ENCODE measurements around the gene PGRMC1. TPM values are rescaled to one million over a fixed set of nuclear protein-coding genes. Genes with fewer than 3 reads are reported as not detected.

The PGRMC1 gene
- total RNA-seq, result 100 to 1,000 TPM; 182 to 455 (median 239) TPM
- long read RNA-seq, transcript PGRMC1-201 (3 exons, 1,911 nt), result major isoform, 134 of 150 reads
- long read RNA-seq, partial matches to known transcripts, result 13 of 150 reads
- long read RNA-seq, other reads (novel, unspliced or antisense), result 3 of 150 reads

- peak within 1 kb of the TSS; percentile 55 to 72 (median 68) for H3K4me3 ChIP-seq
These were observed at the start of gene PGRMC1 for GRCh38 chrX:119235872-119236622. Gene PGRMC1, plus strand, starts transcription at chrX:119236285. Its CDS starts 79 bp downstream, at chrX:119236364.

DNA sequence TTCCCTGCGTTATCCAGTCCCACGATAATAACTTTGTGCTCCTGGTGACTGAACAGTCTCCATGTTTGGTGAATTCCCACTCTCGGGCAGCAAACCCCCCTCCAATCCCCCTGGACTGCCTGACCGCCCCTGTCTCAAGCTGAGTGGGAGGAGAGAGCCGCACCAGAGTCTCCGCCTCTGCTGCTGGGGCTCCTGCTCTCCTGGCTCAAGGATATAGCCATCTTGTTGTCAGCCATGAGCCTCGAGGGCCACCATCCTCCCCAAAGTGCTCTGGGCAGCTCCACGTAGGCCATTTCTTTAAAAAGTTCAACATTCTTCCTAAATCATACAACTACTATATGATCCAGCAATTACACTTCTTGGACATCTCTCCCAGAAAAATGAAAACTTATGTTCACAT lies 49.3 kb upstream of the PGRMC1 start:
- H3K4me1 ChIP-seq, result no peaks in the 10 kb centered on the region
- ATAC-seq, result peak in 2 of 4 donors; percentile 41 to 56
- no peaks in the 10 kb centered on the region for H3K27me3 ChIP-seq
- no peak for DNase-seq
- no peaks in the 10 kb centered on the region for H3K9me3 ChIP-seq
- 65% methylated on average over 8 of the region's 8 CpGs for WGBS (ENCODE audit: insufficient coverage, low coverage, low lambda C conversion rate, missing lambda C conversion rate)
- intact Hi-C loops (cut with DNase I), result no loop called here
- H3K4me3 ChIP-seq, result no peak overlapping the region
- peak overlapping the region in 1 of 3 donors; percentile 22 for H3K27ac ChIP-seq
- TF ChIP-seq POLR2A (IDR thresholded peaks at IDR 0.05), result no peak
- TF ChIP-seq, protein P1, sequence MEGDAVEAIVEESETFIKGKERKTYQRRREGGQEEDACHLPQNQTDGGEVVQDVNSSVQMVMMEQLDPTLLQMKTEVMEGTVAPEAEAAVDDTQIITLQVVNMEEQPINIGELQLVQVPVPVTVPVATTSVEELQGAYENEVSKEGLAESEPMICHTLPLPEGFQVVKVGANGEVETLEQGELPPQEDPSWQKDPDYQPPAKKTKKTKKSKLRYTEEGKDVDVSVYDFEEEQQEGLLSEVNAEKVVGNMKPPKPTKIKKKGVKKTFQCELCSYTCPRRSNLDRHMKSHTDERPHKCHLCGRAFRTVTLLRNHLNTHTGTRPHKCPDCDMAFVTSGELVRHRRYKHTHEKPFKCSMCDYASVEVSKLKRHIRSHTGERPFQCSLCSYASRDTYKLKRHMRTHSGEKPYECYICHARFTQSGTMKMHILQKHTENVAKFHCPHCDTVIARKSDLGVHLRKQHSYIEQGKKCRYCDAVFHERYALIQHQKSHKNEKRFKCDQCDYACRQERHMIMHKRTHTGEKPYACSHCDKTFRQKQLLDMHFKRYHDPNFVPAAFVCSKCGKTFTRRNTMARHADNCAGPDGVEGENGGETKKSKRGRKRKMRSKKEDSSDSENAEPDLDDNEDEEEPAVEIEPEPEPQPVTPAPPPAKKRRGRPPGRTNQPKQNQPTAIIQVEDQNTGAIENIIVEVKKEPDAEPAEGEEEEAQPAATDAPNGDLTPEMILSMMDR (IDR thresholded peaks at IDR 0.05), result no peak
- H3K36me3 ChIP-seq, result no peaks in the 10 kb centered on the region

More at GRCh38 chrX:119235872-119236622, at the start of gene PGRMC1:
- ATAC-seq (peak; percentile 92 to 97 (median 94)), DNase-seq (peak; percentile 84 to 87 (median 87))
- TF ChIP-seq, protein P1 (IDR thresholded peaks at IDR 0.05), result no peak
- peak; percentile 78 for TF ChIP-seq POLR2A (IDR thresholded peaks at IDR 0.05)
- intact Hi-C loops (cut with DNase I), result no loop called here
- 15% methylated on average over 4 of the region's 82 CpGs for WGBS (ENCODE audit: insufficient coverage, low coverage, low lambda C conversion rate, missing lambda C conversion rate)
- Histone ChIP-seq H3K36me3 (no peaks in the 10 kb centered on the region), H3K27me3 (no peaks in the 10 kb centered on the region), H3K4me1 (no peaks in the 10 kb centered on the region), H3K27ac (peak within 1 kb of the TSS; percentile 77 to 85 (median 80)), H3K9me3 (no peaks in the 10 kb centered on the region)

GRCh38 chrX:119187298-119187697 lies 48.8 kb upstream of the PGRMC1 start:
- peak overlapping the region in 1 of 3 donors; percentile 22 for H3K27ac ChIP-seq
- TF ChIP-seq POLR2A (IDR thresholded peaks at IDR 0.05), result no peak
- TF ChIP-seq, protein P1 (IDR thresholded peaks at IDR 0.05), result no peak
- 40% methylated on average over 3 of the region's 4 CpGs for WGBS (ENCODE audit: insufficient coverage, low coverage, low lambda C conversion rate, missing lambda C conversion rate)
- no peaks in the 10 kb centered on the region for H3K4me1 ChIP-seq
- intact Hi-C loops (cut with DNase I), result no loop called here
- no peaks in the 10 kb centered on the region for H3K27me3 ChIP-seq
- ATAC-seq, result peak; percentile 78 to 92 (median 86)
- DNase-seq, result peak in 1 of 3 donors; percentile 42
- no peaks in the 10 kb centered on the region for H3K36me3 ChIP-seq
- H3K4me3 ChIP-seq, result no peak overlapping the region
- no peaks in the 10 kb centered on the region for H3K9me3 ChIP-seq

DNA sequence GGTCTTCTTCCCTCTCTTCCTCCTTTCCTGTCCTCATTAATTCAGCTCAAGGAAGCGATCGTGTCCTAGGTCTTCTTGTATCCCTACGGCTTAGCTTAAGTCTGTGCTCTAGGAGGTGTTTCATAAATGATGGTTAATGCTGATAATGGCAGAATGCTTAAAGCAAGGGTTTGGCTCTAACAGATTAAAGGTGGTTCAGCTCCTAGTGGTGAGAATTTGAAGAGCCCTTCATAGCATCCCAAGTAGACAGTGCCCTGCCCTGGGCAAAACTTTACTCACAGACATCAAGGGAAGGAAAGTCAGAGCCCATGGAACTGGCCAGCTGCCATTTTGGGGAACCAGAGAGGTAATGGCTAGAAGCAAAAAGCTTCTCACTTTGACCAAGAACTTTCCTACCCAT lies 47.0 kb upstream of the PGRMC1 start:
- DNase-seq, result no peak
- 72% methylated on average over 3 of the region's 3 CpGs for WGBS (ENCODE audit: insufficient coverage, low coverage, low lambda C conversion rate, missing lambda C conversion rate)
- Histone ChIP-seq H3K36me3 (no peaks in the 10 kb centered on the region), H3K4me1 (no peaks in the 10 kb centered on the region), H3K4me3 (no peak overlapping the region), H3K27ac (no peak overlapping the region), H3K27me3 (no peaks in the 10 kb centered on the region), H3K9me3 (no peaks in the 10 kb centered on the region)
- intact Hi-C loops (cut with DNase I), result no loop called here
- no peak for ATAC-seq
- no peak for TF ChIP-seq POLR2A (IDR thresholded peaks at IDR 0.05)
- TF ChIP-seq, protein P1 (IDR thresholded peaks at IDR 0.05), result no peak
